Activated CD4-positive, alpha-beta T cell treated with anti-CD3 and anti-CD28 coated beads for 24 hours (primary cell): ENCODE data around the gene RNF34.
"Not testable (repeated sequence)": the region's sequence is repeated elsewhere in the genome, so short reads cannot be mapped to it uniquely, and the experiment has no call there.

Source experiments
- DNase-seq, 2 donors: peaks; one replicate each; pipeline ENCODE4 v3.0.0-alpha.2; 2020; ENCODE audit warnings: low read depth in 2 of 2

Gene RNF34

GRCh38 chr12:121399391-121400331, at the start of gene RNF34:
TSS of gene RNF34 (plus strand) at chr12:121400118. CDS start at chr12:121400213, 95 bp downstream.
- peak; percentile 97 to 98 for DNase-seq

DNA sequence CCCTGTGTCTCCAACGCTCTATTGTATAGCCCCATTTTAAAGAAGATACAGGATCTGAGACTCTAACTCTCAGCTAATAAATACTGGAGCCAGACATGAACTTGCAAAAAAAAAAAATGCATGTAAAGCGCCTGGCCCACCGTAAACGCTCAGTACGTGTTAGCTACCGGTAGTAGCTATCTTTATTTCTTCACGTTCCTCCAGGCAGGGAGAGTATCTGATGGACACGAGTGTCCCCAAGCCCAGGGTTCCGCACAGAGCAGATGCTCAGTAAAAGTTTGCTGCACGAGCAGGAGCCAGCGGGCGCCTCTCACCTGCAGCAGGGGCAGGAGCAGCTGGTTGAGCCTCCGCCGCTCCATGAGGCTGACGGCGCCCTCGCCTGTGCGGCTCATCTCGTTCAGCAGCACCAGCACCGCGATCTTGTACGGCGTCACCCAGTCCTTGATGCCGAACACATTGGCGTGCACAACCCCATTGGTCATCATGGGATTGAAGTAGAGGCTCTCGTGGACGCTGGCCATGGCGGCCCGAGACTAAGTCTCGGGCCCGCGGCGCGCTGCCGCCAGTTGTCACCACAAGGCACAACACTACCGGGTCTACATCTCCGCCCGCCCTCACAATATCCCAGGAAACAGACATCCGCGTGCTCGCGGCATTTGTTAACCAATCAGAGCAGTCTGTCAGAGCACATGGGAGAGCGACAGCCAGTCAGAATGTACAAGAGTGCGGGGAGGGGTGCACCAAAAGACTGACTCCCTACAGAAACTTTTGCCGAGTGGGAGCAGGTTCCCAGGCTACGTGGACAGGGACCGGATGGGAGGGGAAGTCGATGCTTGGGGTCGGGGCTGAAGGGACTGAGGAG, 47.9 kb upstream of the RNF34 start, which contains the start of gene ANAPC5:
Gene ANAPC5 (minus strand): TSS at position 592 of the 862 bp plus-strand sequence. CDS start 71 bp downstream, at position 521.
- peak; percentile 79 to 84 for DNase-seq

DNA sequence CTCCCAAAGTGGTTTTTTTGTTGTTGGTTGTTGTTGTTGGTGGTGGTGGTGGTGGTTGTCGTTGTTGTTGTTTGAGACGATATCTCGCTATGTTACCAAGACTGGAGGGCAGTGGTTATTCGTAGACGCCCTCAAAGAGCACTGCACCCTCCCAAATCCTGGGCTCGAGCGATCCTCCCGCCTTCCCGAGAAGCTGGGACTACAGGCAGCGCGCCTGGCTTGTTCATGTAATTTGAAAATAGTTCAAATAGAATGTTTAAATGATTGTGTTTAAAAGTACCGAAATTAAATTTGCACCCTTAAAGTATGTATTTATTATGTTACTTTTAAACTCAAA, 47.3 kb upstream of the RNF34 start:
- DNase-seq = no peak

GRCh38 chr12:121355818-121356217, 44.1 kb upstream of the RNF34 start:
- DNase-seq = no peak

DNA sequence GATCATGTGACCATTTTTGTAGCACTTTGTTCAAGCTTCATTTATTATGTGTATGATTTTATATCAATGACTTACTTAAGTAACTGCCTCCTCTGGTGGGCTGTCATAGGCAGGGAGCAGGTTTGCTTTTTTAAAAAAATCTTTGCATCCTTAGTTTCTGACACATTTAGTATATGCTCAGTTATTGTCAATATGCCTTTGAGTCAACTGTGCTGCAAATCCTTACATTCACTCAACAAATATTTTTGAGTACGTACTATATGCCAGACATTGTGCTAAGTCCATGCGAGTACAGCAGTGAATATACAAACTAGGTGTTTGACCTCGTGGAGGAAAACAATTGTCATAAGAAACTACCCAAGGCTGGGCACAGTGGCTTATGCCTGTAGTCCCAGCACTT, 43.3 kb upstream of the RNF34 start:
- DNase-seq = no peak

DNA sequence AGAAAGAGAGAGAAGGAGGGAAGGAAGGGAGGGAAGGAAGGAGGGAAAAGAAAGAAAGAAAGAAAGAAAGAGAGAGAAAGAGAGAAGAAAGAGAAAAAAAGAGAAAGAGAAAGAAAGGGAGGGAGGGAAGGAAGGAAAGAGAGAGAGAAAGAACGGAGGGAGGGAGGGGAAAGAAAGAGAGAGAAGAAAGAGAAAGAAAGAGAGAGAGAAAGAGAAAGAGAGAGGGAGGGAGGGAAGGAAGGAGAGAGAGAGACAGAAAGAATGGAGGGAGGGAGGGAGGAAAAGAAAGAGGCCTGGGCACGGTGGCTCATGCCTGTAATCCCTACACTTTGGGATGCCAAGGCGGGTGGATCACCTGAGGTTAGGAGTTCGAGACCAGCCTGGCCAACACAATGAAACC, 42.6 kb upstream of the RNF34 start:
- DNase-seq = no peak

DNA sequence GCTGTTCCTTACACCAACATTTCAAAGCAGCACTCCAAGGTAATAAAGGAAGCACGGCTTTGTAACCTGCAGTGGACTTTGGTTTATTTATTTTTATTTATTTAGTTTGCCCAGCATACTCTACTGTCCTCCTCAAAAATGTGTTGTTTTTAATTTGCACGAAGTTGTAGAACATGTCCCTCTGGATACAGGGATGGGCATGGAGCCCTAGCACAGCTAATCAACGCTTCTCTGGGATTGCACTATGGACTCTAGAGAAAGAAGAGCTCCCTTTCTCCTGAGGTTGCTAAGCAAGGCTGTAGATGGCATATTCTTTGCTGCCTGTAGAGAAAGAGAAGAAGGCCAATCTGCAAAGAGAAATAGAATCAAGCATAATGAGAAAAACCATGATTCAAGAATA, 41.8 kb upstream of the RNF34 start:
- no peak for DNase-seq

GRCh38 chr12:121364683-121365121, 35.2 kb upstream of the RNF34 start:
- DNase-seq = no peak

GRCh38 chr12:121365416-121366062, 34.4 kb upstream of the RNF34 start:
- no peak for DNase-seq

GRCh38 chr12:121366063-121366459, 33.9 kb upstream of the RNF34 start:
- no peak for DNase-seq

DNA sequence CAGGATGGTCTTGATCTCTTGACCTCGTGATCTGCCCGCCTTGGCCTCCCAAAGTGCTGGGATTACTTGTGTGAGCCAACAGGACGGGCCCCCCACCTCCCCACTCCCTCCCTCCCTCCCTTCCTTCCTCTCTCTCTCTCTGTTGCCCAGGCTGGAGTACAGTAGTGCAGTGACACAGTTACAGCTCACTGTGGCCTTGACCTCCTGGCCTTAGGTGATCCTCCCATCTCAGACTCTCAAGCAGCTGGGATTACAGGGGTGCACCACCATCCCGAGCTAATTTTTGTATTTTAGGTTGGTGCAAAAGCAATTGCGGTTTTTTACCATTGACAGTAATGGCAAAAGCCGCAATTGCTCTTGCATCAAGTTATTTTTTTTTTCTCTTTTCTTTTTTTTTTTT, 28.5 kb upstream of the RNF34 start:
- DNase-seq = no peak

- DNase-seq = no peak
These were observed 26.2 kb upstream of the RNF34 start for GRCh38 chr12:121373755-121374154.

- not testable (repeated sequence) for DNase-seq
These were observed 25.6 kb upstream of the RNF34 start for GRCh38 chr12:121374336-121374735.

DNA sequence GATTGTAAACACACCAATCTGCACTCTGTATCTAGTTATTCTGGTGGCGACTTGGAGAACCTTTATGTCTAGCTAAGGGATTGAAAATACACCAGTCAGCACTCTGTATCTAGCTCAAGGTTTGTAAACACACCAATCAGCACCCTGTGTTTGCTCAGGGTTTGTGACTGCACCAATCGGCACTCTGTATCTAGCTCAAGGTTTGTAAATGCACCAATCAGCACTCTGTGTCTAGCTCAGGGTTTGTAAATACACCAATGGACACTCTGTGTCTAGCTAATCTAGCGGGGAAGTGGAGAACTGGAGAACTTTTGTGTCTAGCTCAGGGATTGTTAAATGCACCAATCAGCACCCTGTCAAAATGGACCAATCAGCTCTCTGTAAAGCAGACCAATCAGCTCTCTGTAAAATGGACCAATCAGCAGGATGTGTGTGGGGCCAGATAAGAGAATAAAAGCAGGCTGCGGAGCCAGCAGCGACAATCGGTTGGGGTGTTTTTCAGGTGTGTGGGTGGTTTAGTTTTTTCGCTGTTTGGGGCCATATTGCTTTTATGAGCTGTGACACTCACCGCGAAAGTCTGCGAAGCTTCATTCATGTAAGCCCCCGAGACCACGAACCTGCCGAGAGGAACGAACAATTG, 24.9 kb upstream of the RNF34 start:
- not testable (repeated sequence) for DNase-seq

GRCh38 chr12:121376754-121377697, 22.9 kb upstream of the RNF34 start:
- no peak for DNase-seq

GRCh38 chr12:121378736-121379135, 21.2 kb upstream of the RNF34 start:
- no peak for DNase-seq

- DNase-seq = no peak
These were observed 20.0 kb upstream of the RNF34 start for GRCh38 chr12:121379945-121380344.

- no peak for DNase-seq
These were observed 16.3 kb upstream of the RNF34 start for GRCh38 chr12:121383601-121384021.

DNA sequence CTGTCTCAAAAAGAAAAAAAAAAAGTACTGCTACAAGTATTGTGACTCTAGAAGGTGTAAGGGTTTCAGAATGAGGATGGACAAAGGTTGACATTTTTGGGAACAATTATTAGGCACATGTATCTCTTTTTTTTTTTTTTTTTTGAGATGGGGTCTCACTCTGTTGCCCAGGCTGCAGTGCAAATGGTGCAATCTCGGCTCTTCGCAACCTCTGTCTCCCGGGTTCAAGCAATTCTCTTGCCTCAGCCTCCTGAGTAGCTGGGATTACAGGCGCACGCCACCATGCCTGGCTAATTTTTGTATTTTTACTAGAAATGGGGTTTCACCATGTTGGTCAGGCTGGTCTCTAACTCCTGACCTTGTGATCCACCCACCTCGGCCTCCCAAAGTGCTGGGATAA, 15.0 kb upstream of the RNF34 start:
- not testable (repeated sequence) for DNase-seq

GRCh38 chr12:121388421-121388981, 11.4 kb upstream of the RNF34 start:
- DNase-seq = no peak
